Hepatocyte (in vitro differentiated cells): ENCODE data around the gene POLG2.

Experiments
- CTCF ChIP-seq: fragments of 200-600 bp; sonication (generic); IDR thresholded peaks from 2 replicates; pipeline ENCODE4 v1.5.1; 2016; ENCODE audit warnings: antibody characterized with exemption, mild to moderate bottlenecking; ENCODE audit not compliant: poor library complexity
- EZH2 ChIP-seq: fragments of 200-600 bp; sonication (generic); IDR thresholded peaks from 2 replicates; pipeline ENCODE4 v1.6.1; 2016; ENCODE audit warnings: antibody characterized with exemption, mild to moderate bottlenecking, borderline replicate concordance
- EZH2phosphoT487 ChIP-seq: fragments of 200-600 bp; sonication (generic); IDR thresholded peaks from one replicate; pipeline ENCODE4 v1.6.1; 2018; ENCODE audit warnings: antibody characterized with exemption, mild to moderate bottlenecking, low read depth, moderate library complexity; ENCODE audit not compliant: unreplicated experiment, severe bottlenecking

- TF ChIP-seq CTCF (no peak), EZH2phosphoT487 (no peak), EZH2 (no peak)
Observed at GRCh38 chr17:64505340-64506200, 8.7 kb upstream of the POLG2 start.
